OCI-LY3 (cell line): ENCODE measurements around the gene CEP85L.

ENCODE experiments used
- CTCF ChIP-seq: fragments of 200-600, 300-600 bp; sonication (generic); IDR thresholded peaks from 2 replicates; pipeline ENCODE4 v1.5.1; 2014; ENCODE audit warnings: antibody characterized with exemption, low read length, low read depth
- EZH2phosphoT487 ChIP-seq: fragments of 200-600 bp; shearing (Covaris generic); IDR thresholded peaks from 2 replicates; pipeline ENCODE4 v1.6.1; 2018; ENCODE audit warnings: antibody characterized with exemption, mixed run types, low read depth

DNA sequence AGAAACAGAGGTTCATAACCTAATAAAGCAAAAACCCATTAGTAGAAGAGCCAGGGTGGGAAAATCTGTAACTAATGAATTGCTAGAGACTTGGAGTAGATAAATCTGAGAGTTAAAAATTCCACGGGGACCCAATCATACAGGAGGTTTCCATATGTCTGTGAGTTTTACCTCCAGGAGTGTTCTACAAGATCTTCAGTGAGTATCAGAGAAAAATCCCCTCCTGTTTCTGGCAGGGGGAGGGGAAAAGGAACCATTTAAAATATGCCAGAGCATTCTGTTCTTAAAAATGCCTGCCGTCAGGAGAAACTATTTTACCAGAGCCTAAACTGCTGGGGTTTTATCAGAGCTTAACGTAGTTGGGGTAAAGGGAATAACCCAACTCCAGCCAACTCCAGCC, 157.3 kb downstream of the CEP85L start:
- TF ChIP-seq CTCF (no peak), EZH2phosphoT487 (no peak)
